GM08714 (cell line): ENCODE results near the gene VIPR2.

ENCODE experiments used
- H3K4me3 ChIP-seq: fragments of 200-500 bp; sonication (Bioruptor generic); 2 replicates; pipeline ENCODE4 v1.5.1; 2014; ENCODE audit warnings: mild to moderate bottlenecking, low read length, inconsistent platforms
- ZNF274 ChIP-seq: IDR thresholded peaks from 2 replicates; pipeline ENCODE4 v1.6.1; 2012; ENCODE audit warnings: mild to moderate bottlenecking, low read depth, low read length

VIPR2 gene

DNA sequence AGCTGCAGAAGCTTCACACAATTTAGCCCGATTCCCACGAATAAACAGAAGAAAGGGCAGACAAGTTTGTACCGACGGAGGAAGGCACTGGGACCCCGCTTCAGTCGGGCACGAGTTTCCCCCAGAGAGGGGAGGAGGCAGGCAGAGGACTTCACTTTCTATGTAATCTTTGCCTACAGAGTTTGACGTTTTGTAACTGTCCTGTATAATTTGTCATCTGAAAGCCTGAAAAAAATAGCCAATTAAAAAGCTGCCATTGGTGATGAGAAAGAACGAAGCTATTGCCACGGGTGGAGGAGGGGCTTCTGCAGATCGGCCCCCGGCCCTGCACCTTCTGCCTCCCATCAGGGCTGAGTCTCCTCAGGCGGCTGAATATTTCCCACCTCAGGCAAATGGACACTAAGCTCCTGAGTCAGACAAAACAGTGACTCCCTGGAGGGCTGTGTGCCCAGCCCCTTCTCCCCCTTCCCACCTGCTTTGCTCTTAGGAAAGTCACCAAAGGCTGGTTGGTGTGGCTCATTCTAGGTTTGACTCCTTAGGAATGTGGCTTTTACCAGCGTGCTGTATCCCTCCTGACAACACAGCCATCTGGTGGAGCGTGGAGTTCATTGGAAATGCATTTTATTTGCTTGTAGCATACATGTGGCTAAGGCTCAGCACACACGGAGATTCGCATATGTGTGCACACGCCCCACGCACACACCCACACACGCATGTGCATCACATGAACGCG, 117.4 kb downstream of the VIPR2 start:
- no peak overlapping the region for H3K4me3 ChIP-seq

DNA sequence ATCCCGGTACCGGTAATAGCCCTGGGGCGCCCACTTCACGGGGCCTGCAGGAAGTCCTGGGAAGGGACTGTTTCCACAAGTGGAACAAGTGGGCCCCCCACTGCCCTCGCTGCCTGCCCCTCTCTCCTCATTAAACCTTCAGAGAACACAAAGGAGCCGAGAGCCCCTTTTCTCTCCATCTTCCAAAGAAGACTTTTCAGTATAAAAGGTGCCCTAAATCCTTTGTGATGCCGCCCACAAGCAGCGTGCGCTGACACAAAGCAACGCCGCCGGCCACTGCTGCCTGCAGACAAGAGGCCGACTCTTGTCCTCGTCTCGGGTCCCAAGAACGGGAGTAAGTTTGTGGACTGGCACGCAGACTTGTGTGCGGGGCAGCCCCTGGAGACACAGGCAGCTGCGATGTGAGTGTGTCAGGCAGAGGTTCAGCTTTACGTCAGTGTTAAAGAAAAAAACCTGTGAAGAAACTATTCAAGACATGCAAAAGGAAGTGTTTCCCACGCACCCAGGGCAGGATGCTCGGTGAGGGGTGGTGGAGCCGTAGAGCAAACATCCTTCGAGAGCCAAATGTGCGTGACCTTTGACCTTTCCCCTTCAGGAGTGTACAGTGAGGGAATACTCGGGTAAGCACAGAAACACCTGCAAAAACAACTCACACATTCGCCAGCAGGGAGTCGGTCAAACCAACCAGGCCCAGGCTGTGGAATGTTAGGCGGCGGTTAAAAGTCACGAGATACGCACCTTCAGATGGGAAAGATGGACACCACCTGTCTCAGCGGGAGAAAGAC, 118.2 kb downstream of the VIPR2 start:
- no peak for TF ChIP-seq ZNF274
- no peak overlapping the region for H3K4me3 ChIP-seq

More for the DNA sequence above, 117.4 kb downstream of the VIPR2 start:
- no peak for TF ChIP-seq ZNF274

DNA sequence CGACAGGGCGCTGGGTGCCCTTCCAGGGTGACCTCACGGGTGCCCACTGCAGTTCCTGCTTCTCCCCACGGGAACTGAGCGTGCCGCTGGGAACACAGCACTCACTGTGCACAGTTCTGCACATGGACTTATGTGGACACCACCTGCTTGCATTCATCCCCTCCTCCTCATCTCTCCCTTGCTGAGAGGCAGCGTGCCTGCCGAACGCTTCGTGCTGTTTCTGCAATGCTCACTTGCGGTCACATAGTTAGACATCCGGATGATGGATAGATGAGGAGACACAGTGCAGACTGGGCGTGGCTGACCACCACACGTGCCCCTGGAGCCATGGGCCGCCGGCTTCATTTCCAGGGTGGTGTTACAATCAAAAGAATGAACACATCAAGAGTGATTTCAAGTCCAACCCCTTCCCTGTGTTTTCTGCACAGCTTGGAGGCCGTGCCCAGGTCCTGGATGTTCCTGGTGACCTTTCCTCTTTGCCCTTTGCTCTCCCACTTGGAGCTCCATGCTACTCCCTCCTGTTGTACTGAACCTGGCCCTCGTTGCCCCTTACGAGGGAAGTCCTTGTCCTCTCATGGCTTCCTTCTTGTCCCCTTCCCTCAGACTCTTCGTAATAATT, 119.4 kb downstream of the VIPR2 start:
- H3K4me3 ChIP-seq, result no peak overlapping the region
- TF ChIP-seq ZNF274, result no peak

DNA sequence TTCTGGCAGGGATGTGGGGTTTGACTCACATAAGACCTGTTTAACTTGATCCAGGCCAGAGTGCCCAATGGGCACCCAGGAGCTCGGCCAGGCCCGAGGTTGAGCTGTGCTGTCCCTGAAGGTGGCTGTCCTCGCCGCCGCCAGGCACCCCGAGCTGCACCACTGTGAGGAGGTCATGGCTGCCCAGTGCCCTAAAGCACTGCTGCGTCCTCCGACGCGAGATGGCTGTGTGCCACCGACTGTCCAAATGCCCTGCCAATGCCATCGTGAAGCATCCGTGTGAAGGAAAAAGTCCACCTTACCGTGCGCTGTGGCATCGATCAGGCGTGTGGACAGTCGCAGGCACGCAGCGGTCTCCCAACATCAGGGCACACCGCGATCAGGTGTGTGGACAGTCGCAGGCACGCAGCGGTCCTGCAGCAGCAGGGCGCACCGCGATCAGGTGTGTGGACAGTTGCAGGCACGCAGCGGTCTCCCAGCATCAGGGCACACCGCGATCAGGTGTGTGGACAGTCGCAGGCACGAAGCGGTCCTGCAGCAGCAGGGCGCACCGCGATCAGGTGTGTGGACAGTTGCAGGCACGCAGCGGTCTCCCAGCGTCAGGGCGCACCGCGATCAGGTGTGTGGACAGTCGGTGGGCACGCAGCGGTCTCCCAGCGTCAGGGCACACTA, 120.3 kb downstream of the VIPR2 start:
- no peak for TF ChIP-seq ZNF274
- H3K4me3 ChIP-seq, result no peak overlapping the region

DNA sequence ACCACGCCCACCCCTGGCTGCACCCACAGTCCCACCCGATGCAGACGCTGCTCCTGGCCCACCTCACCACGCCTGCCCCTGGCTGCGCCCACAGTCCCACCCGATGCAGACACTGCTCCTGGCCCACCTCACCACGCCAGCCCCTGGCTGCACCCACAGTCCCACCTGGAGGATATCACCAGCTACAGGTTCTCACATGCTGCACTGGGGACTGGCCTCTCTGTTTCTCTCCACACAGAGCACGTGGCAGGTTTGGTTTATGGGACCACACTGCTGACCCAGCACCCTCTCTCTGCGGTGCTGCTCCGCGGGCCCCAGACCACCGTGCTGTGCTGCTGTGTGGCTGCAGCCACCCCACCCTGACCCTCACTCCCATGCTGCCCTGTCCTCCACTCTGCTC, 120.9 kb downstream of the VIPR2 start:
- no peak for TF ChIP-seq ZNF274
- H3K4me3 ChIP-seq, result no peak overlapping the region

DNA sequence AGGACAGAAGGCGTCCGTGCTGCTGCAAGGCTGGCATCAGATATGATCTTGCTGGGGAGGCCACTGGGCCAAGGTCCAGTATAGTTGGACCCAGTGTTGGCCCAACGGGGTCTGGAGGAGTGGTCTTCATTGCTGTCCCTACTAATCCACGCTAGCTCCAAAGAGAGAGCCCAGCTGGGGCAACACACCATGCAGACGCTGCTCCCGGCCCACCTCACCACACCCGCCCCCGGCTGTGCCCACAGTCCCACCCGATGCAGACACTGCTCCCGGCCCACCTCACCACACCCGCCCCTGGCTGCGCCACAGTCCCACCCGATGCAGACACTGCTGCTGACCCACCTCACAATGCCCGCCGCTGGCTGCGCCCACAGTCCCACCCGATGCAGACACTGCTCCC, 121.5 kb downstream of the VIPR2 start:
- TF ChIP-seq ZNF274, result no peak
- H3K4me3 ChIP-seq, result no peak overlapping the region

DNA sequence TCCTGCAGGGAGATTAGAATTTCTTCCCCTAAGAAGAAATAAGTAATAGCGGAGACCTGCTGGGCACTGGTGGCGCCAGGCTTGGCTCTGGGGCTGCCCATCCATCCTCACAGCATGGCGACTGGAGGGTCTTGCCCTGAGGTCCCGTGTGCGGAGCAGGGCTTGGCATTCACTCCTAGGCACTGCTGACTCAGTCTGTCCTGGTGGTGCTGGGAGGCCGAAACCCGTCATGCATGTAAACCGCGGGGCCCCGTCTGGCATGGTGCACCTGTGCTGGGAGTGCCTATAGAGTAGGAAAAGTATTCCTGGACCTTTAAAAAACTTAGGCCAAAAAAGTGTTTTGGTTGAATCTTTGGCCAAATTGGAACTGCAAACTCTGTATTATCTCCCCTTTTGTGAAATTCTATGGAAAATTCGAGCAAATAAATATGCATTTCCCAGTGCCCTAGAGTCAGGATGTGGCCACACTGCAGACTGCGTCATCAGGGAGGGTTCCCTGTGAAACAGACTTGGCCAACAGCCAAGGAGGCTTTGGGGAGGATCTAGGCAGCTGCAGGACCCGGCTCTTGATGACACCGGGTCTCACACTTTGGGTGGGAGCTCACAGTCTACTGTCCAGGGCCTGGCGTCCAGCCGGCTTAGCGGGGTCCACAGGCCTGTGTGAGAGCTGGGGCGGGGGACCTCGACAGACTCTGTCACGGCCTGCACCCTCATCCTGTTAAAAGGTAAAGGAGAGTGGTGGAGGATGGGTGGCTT, 122.3 kb downstream of the VIPR2 start:
- TF ChIP-seq ZNF274, result no peak
- H3K4me3 ChIP-seq, result no peak overlapping the region

DNA sequence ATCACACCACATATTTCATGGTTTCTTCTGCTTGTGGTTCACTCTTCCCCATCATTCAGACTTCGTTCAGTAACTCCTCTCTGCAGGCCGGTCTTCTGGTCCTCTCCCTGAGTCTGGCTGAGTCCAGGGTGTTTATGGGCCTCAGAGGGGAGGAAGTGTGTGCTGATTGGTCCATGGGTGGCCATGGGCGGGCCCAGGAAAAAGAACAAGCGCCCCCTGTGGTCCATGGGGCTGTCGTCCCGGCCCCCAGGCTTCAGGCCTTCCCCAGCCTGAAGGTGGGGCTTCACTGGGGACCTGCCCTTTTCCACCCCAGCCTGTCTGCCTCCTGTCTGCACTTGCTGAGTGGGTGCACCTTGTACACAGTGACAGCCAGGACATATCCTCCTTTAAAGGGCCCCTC, 123.7 kb downstream of the VIPR2 start:
- TF ChIP-seq ZNF274, result no peak

DNA sequence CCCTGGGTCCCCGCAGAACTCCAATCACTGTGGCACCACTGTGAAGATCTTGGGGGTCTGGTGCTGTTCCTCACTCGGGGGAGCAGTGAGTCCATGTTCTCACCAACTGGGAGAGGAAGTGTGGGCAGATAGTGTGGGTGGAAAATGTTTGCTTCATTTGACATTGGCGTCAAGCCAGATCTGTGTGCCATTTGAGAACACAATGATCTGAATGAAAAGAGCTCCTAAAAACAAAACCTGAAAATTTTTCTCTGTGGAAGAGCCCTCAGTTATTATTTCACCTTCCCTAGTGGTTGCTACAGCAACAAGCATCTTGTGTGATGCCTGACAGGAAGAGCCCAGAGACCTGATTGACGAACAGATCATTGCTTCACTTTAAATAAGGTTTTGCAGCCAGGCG, 125.6 kb downstream of the VIPR2 start:
- no peak for TF ChIP-seq ZNF274
- no peak overlapping the region for H3K4me3 ChIP-seq

More for the DNA sequence above, 123.7 kb downstream of the VIPR2 start:
- no peak overlapping the region for H3K4me3 ChIP-seq

DNA sequence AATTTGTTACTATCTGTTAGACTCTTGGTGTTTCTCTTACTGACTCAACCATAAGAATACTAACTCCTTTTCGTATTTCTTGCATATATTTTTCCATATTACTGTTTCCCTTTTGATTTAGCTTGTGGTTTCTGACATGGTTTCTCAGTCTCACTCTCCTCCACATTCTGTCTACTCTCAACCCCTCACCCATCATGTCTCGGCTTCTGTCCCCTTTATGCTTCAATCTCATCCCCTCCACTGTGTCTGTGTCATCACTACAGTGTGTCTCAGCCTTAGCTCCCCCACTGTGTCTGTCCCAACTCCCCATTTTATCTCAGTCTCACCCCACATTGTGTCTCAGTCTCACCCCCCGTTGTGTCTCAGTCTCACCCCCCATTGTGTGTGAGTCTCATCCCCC, 126.9 kb downstream of the VIPR2 start:
- H3K4me3 ChIP-seq, result no peak overlapping the region
- TF ChIP-seq ZNF274, result no peak

DNA sequence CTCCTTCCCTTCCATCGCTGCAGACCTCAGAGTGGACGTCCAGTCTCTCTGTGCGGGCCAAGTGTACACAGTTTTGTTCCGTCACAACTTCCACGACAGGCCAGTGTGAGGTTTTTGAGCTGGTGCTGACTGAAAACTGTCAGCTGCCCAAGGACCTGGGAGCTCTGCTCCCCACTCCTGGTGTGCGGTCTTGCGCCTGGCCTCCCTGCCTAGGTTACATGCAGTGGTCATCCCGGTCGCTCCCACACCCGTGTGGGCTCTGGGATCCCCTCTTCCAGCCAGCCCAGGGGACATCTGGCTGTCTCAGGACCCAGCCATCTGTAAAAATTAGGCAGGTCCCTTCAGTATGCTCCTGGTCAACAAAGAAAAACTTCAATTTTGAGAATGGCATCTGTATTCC, 127.5 kb downstream of the VIPR2 start:
- no peak for TF ChIP-seq ZNF274
- no peak overlapping the region for H3K4me3 ChIP-seq

DNA sequence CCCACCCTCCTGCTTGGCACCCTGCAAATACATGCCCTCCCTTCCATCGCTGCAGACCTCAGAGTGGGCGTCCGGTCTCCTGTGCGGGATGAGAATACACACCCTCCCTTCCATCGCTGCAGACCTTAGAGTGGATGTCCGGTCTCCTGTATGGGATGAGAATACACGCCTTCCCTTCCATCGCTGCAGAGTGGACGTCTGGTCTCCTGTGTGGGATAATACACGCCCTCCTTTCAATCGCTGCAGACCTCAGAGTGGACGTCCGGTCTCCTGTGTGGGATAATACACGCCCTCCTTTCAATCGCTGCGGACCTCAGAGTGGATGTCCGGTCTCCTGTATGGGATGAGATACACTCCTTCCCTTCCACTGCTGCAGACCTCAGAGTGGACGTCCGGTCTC, 128.1 kb downstream of the VIPR2 start:
- H3K4me3 ChIP-seq, result no peak overlapping the region
- no peak for TF ChIP-seq ZNF274

DNA sequence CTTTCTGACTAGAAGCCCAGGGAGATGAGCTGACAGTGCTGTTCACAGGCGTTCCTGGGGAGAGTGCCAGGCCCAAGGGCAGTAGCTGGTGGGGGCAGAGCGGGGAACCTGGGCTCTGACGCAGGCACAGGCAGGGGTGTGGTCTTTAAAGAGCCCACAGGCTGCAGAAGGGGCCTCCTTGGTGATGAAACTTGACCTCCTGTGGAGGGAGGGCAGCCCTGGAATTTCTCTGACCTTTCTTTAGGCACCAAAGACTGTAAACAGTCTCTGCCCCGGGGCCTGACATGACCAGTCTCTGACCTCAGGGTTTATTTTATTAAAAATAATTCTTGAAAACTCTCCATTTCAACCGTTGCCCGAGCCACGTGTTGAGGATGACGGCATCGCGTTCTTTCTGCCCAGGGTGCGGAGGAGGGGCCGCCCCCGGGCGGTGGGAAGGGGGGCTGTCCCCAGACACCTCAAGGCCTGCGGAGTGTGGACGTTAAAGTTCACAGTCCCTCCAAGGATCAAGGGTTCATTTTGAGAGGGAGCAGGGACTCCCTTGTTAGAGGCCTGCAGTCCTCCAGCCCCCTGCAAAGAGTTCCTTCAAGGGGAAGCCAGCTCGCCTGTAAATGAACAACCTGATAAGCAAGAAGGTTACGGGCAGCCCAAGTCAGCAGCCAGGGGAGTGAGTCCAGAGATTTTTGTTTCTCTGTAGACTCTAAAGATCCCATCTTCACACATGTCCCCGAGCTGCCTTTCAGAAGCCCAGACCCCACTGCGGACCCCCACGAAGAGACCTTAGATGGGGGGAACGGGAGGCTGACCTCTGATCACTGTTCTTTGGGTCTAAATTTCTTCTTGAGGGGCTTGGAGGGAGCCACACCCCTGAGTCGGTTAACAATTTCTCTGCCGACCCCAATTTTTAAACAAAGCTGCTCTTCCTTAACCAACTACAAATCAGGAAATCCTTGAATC, 128.9 kb downstream of the VIPR2 start:
- H3K4me3 ChIP-seq, result no peak overlapping the region
- no peak for TF ChIP-seq ZNF274
